Natural killer cell (primary cell): ENCODE results near the gene PREX1. TPM values are rescaled to one million over a fixed set of nuclear protein-coding genes. Genes with fewer than 3 reads are reported as not detected.

Source experiments
- ATAC-seq, 3 donors: fragments of 150-1000 bp in 2 of 3; fragments of 200-7000 bp in 1 of 3; cut with Tn5 transposase; 1 replicate in 1 of 3; 2 replicates in 2 of 3; pipeline ENCODE4 v1.10.0; 2021; ENCODE audit warnings: mild to moderate bottlenecking in 2 of 3, moderate library complexity in 2 of 3
- DNase-seq, 2 donors: peaks; one replicate each; pipeline versions ENCODE4 v3.0.0 to v3.0.0-alpha.2; 2013 to 2021; ENCODE audit warnings: mixed read lengths in 1 of 2
- H3K27ac ChIP-seq: one replicate; pipeline ENCODE4 v1.5.1; 2013; ENCODE audit warnings: mild to moderate bottlenecking, low read length
- H3K27me3 ChIP-seq: one replicate; pipeline ENCODE4 v1.6.1; 2013; ENCODE audit warnings: low read length; ENCODE audit not compliant: control insufficient read depth, insufficient read depth
- H3K36me3 ChIP-seq: one replicate; pipeline ENCODE4 v1.6.1; 2013; ENCODE audit warnings: low read length; ENCODE audit not compliant: control insufficient read depth, insufficient read depth
- H3K4me1 ChIP-seq: one replicate; pipeline ENCODE4 v1.6.1; 2013; ENCODE audit warnings: low read length; ENCODE audit not compliant: control insufficient read depth, insufficient read depth
- H3K4me3 ChIP-seq: one replicate; pipeline ENCODE4 v1.5.1; 2013; ENCODE audit warnings: low read length
- H3K9me3 ChIP-seq: one replicate; pipeline ENCODE4 v1.6.1; 2013; ENCODE audit warnings: low read length; ENCODE audit not compliant: control insufficient read depth, insufficient read depth
- H3K27ac Mint-ChIP-seq, 2 donors: one replicate each; pipeline ENCODE4 v1.8.0; 2022; ENCODE audit warnings: mild to moderate bottlenecking in 2 of 2, mixed read lengths in 2 of 2, moderate library complexity in 1 of 2
- H3K27me3 Mint-ChIP-seq, 2 donors: one replicate each; pipeline ENCODE4 v1.8.0; 2022; ENCODE audit warnings: low read depth in 2 of 2, mixed read lengths in 2 of 2
- H3K36me3 Mint-ChIP-seq: one replicate; pipeline ENCODE4 v1.8.0; 2022; ENCODE audit warnings: mixed read lengths
- H3K4me1 Mint-ChIP-seq, 2 donors: one replicate each; pipeline ENCODE4 v1.8.0; 2022; ENCODE audit warnings: mixed read lengths in 2 of 2
- H3K4me3 Mint-ChIP-seq: one replicate; pipeline ENCODE4 v1.8.0; 2022; ENCODE audit warnings: mild to moderate bottlenecking, moderate library complexity, mixed read lengths
- H3K9me3 Mint-ChIP-seq, 2 donors: one replicate each; pipeline ENCODE4 v1.8.0; 2022; ENCODE audit warnings: mixed read lengths in 2 of 2
- WGBS: methylation state at CpG from one replicate; pipeline ENCODE4 v1.1.7; 2013; ENCODE audit warnings: missing lambda C conversion rate; ENCODE audit not compliant: insufficient coverage; 5-methylcytosine and 5-hydroxymethylcytosine counted together
- intact Hi-C: fragments of 100-400 bp; cut with micrococcal nuclease; formaldehyde crosslinking; loops from one replicate; pipeline ENCODE4 v1.14.2; 2022
- total RNA-seq, 4 donors: library from RNA; stranded (reverse); fragments of 120-200 nt in 1 of 4; gene quantifications; one replicate each; pipeline versions ENCODE4 v1.2.3 to v1.2.4, GENCODE V29; 2013 to 2022
- TF ChIP-seq, protein P1 (sequence below): fragments of 200-600 bp; IDR thresholded peaks from one replicate; pipeline ENCODE4 v1.8.0; 2022; ENCODE audit warnings: antibody characterized with exemption

The PREX1 gene
- total RNA-seq, 3 donors from 2014 or later (not counting 1 experiment from before 2014, with no cell fraction given): 382 to 392 (median 389) TPM

DNA sequence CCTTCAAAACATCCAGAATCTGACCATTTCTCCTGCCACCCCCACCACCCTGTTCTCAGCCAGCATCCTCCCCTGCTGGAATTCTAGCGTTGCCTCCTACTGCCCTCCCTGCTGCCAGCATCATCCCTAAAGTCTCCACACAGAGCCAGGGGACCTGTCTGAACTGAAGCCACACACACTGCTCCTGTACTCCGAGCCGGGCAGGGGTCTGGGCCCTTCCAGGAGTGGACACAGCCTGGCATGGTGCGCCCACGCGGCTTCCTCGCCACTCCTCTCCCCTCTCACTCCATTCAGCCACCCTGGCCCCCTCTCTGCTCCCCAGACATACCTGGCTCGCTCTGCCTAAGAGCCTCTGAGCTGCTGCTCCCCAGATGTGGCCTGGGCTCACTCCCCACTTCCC lies 155.5 kb downstream of the PREX1 start:
- TF ChIP-seq, protein P1, sequence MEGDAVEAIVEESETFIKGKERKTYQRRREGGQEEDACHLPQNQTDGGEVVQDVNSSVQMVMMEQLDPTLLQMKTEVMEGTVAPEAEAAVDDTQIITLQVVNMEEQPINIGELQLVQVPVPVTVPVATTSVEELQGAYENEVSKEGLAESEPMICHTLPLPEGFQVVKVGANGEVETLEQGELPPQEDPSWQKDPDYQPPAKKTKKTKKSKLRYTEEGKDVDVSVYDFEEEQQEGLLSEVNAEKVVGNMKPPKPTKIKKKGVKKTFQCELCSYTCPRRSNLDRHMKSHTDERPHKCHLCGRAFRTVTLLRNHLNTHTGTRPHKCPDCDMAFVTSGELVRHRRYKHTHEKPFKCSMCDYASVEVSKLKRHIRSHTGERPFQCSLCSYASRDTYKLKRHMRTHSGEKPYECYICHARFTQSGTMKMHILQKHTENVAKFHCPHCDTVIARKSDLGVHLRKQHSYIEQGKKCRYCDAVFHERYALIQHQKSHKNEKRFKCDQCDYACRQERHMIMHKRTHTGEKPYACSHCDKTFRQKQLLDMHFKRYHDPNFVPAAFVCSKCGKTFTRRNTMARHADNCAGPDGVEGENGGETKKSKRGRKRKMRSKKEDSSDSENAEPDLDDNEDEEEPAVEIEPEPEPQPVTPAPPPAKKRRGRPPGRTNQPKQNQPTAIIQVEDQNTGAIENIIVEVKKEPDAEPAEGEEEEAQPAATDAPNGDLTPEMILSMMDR: no peak
- peaks cover 26 to 46% of the 10 kb centered on the region in 2 donors for H3K4me1 Mint-ChIP-seq
- H3K4me3 Mint-ChIP-seq: peak overlapping the region; percentile 40
- Histone ChIP-seq H3K27me3 (no peaks in the 10 kb centered on the region), H3K27ac (no peak overlapping the region), H3K4me3 (no peak overlapping the region), H3K9me3 (no peaks in the 10 kb centered on the region), H3K36me3 (peaks cover 83% of the 10 kb centered on the region), H3K4me1 (no peaks in the 10 kb centered on the region)
- DNase-seq (no peak), ATAC-seq (peak in 1 of 3 donors; percentile 33)
- no peaks in the 10 kb centered on the region for H3K9me3 Mint-ChIP-seq
- intact Hi-C loops: no loop called here
- H3K27ac Mint-ChIP-seq: peak overlapping the region; percentile 74 to 82
- peaks cover 29% of the 10 kb centered on the region for H3K36me3 Mint-ChIP-seq
- 98% methylated on average over 8 of the region's 8 CpGs for WGBS
- no peaks in the 10 kb centered on the region for H3K27me3 Mint-ChIP-seq

DNA sequence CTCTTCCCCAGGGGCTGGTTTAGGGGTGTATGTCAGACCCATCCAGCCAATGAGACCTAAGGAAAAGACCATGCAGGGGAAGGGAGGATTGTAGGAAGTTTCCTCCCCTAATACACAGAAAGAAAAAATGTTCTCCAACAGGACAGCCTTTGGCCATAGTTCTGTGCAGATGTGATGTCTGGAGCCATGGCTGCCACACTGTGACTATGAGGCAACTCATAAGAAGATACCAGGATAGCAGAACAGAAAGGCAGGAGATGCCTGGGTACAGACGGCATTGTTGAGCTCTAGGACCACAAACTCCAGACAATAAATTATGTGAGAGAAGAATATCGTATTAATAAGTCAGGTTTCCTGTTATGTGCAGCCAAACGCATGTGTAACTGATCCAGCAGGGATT lies 156.7 kb downstream of the PREX1 start:
- peaks cover 31 to 50% of the 10 kb centered on the region in 2 donors for H3K4me1 Mint-ChIP-seq

DNA sequence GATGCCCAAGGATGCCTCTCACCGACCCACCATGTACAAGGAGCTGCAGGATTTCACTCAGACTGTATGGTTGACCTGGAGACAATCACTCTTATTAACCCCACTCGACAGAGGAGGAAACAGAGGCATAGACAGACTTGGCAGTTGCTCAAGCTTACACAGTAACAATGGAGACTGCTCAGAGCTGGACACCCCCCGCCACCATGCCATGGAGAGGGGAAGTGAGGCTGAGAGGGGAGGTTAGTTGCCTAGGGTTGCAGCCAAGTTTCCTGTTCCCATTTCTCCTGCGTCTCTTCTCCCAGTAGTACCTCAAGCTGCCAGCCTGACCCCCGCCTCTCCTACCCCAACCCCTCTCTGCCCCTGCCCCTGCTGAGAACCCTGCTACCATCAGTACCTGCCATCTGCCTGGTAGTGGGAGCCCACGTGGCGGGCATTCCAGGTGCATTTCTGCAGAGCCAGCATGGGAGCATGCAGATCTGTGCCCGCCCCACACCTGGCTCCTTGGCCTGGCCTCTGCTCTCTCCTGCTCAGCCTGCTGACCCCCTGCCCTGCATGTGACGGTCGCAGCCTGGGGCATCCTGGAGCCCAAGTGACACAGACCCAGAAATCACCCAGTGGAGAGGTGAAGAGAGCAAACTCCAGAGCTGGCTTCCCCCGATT lies 157.7 kb downstream of the PREX1 start:
- WGBS: 87% methylated on average over 11 of the region's 11 CpGs
- intact Hi-C loops: no loop called here
- no peak for ATAC-seq
- Mint-ChIP-seq H3K36me3 (peaks cover 22% of the 10 kb centered on the region), H3K27me3 (no peaks in the 10 kb centered on the region), H3K4me1 (peaks cover 31 to 50% of the 10 kb centered on the region in 2 donors), H3K4me3 (no peak overlapping the region), H3K27ac (peak overlapping the region; percentile 82 to 84), H3K9me3 (no peaks in the 10 kb centered on the region)
- DNase-seq: no peak
- TF ChIP-seq, protein P1: no peak
- Histone ChIP-seq H3K27ac (no peak overlapping the region), H3K36me3 (peaks cover 79% of the 10 kb centered on the region), H3K4me1 (no peaks in the 10 kb centered on the region), H3K27me3 (no peaks in the 10 kb centered on the region), H3K9me3 (no peaks in the 10 kb centered on the region), H3K4me3 (no peak overlapping the region)

More for the DNA sequence above, 156.7 kb downstream of the PREX1 start:
- 100% methylated on average over 3 of the region's 3 CpGs for WGBS
- Histone ChIP-seq H3K4me1 (no peaks in the 10 kb centered on the region), H3K9me3 (no peaks in the 10 kb centered on the region), H3K27me3 (no peaks in the 10 kb centered on the region), H3K36me3 (peaks cover 79% of the 10 kb centered on the region), H3K27ac (no peak overlapping the region), H3K4me3 (no peak overlapping the region)
- DNase-seq (no peak), ATAC-seq (no peak)
- Mint-ChIP-seq H3K36me3 (peaks cover 29% of the 10 kb centered on the region), H3K9me3 (no peaks in the 10 kb centered on the region), H3K27ac (peak overlapping the region in 1 of 2 donors; percentile 82), H3K4me3 (no peak overlapping the region), H3K27me3 (no peaks in the 10 kb centered on the region)
- TF ChIP-seq, protein P1: no peak
- intact Hi-C loops: no loop called here
